Mucosa of descending colon (tissue), 3 donors: ENCODE measurements around the gene VMA21. TPM values are rescaled to one million over a fixed set of nuclear protein-coding genes. Genes with fewer than 3 reads are reported as not detected.

Experiments
- ATAC-seq: fragments of 200-7000 bp; cut with Tn5 transposase; one replicate; pipeline ENCODE4 v1.9.1; 2020; ENCODE audit warnings: mild to moderate bottlenecking, moderate library complexity
- DNase-seq, 3 donors: peaks; one replicate each; pipeline ENCODE4 v3.0.0-alpha.2; 2020
- H3K36me3 ChIP-seq: fragments of 200-600 bp; one replicate; pipeline ENCODE4 v1.8.0; 2021; ENCODE audit warnings: low read depth, mild to moderate bottlenecking
- H3K4me1 ChIP-seq: fragments of 200-600 bp; one replicate; pipeline ENCODE4 v1.8.0; 2021; ENCODE audit warnings: low read depth, mild to moderate bottlenecking
- H3K4me3 ChIP-seq: fragments of 200-600 bp; one replicate; pipeline ENCODE4 v1.8.0; 2021; ENCODE audit warnings: mild to moderate bottlenecking
- H3K9me3 ChIP-seq: fragments of 200-600 bp; one replicate; pipeline ENCODE4 v1.8.0; 2021; ENCODE audit warnings: mild to moderate bottlenecking
- intact Hi-C, 2 donors: fragments of 100-400 bp; cut with DNase I in 1 of 2; cut with micrococcal nuclease in 1 of 2; formaldehyde crosslinking; loops; one replicate each; pipeline versions ENCODE4 v1.11.0 to v1.11.1; 2022; cut with DNase I, micrococcal nuclease
- total RNA-seq, 3 donors: library from RNA; stranded (reverse); fragmentation: NEBNext Ultra II Directional in 2 of 3; extraction: Animal tissue kit (Norgen Biotek cat#: 25700) in 2 of 3; gene quantifications; one replicate each; pipeline versions ENCODE4 v1.2.1 to v1.2.4, GENCODE V29; 2021 to 2023
- TF ChIP-seq, protein P1 (sequence below): fragments of 200-600 bp; IDR thresholded peaks from one replicate; pipeline ENCODE4 v1.8.0; 2022; ENCODE audit warnings: antibody characterized with exemption, mild to moderate bottlenecking
- donor health status: DM: no; HTN: no; CAD: no; lungs with moderate emphysema.
- donor health status: DM: no; HTN: no; CAD: no.
- donor health status: DM: no; HTN: yes; CAD: no.

Gene VMA21
- total RNA-seq, 3 donors from 2014 or later, result 11.9 to 18.9 (median 16.7) TPM

DNA sequence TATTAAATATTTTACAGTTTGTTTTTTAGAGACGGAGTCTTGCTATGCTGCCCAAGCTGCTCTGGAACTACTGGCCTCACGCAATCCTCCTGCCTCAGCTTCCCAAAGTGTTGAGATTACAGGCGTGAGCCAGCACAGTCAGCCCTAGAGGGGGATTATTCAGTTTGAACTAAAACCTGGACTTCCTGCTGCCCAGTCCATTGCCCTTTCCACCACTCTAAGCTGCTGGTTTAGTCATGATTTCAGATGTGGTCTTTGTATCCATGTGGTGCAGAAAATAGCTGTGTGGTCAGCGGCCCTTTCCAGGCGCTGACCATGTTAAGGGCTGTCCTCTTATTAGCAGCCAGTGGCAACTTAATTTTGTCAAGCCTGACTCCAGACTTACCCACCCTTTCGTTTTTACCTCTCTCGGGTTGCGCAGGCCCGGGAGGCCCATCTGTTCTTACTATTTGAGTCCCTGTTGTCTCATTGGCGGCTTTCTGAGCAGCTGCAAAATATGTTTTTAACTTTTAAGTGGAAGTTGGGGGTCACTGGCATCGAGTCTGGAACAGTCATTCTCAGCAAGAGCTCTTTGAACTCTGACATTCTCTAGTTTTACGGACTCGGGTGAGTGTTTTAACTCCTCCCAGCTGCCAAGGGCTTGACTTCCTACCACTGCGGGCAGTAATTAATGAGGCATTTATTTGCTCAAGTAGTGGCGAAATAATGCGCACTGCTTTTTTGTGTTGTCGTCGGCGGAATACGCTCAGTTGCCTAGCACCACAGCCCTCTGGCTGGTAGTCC is 773 bp upstream of the VMA21 start:
- Histone ChIP-seq H3K36me3 (no peaks in the 10 kb centered on the region), H3K4me1 (peaks cover 5% of the 10 kb centered on the region), H3K9me3 (no peaks in the 10 kb centered on the region), H3K4me3 (peak overlapping the region; percentile 36)
- DNase-seq (peak in 2 of 3 donors; percentile 20 to 33), ATAC-seq (peak; percentile 22)
- intact Hi-C loops, result no loop called here
- TF ChIP-seq, protein P1, sequence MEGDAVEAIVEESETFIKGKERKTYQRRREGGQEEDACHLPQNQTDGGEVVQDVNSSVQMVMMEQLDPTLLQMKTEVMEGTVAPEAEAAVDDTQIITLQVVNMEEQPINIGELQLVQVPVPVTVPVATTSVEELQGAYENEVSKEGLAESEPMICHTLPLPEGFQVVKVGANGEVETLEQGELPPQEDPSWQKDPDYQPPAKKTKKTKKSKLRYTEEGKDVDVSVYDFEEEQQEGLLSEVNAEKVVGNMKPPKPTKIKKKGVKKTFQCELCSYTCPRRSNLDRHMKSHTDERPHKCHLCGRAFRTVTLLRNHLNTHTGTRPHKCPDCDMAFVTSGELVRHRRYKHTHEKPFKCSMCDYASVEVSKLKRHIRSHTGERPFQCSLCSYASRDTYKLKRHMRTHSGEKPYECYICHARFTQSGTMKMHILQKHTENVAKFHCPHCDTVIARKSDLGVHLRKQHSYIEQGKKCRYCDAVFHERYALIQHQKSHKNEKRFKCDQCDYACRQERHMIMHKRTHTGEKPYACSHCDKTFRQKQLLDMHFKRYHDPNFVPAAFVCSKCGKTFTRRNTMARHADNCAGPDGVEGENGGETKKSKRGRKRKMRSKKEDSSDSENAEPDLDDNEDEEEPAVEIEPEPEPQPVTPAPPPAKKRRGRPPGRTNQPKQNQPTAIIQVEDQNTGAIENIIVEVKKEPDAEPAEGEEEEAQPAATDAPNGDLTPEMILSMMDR, result no peak

DNA sequence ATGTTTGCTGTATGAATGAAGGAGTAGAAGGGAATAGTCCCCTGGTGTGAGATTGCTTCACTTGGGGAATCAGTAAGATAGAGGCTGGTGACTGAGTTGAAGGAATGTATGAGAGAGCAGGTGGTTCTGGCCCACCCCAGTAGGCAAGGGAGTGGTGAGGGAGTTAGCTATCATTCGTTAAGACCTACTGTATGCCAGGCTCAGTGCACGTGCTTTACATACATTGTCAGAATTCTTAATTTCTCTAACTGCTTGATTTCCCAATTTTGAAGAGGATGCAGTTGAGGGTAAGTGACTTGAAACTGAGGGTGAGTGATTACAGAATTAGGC is 700 bp downstream of the VMA21 start:
- ATAC-seq (peak; percentile 3), DNase-seq (no peak)
- Histone ChIP-seq H3K4me3 (peak overlapping the region; percentile 36), H3K9me3 (no peaks in the 10 kb centered on the region), H3K4me1 (peaks cover 5% of the 10 kb centered on the region), H3K36me3 (no peaks in the 10 kb centered on the region)
- intact Hi-C loops, result no loop called here
- TF ChIP-seq, protein P1, result no peak

DNA sequence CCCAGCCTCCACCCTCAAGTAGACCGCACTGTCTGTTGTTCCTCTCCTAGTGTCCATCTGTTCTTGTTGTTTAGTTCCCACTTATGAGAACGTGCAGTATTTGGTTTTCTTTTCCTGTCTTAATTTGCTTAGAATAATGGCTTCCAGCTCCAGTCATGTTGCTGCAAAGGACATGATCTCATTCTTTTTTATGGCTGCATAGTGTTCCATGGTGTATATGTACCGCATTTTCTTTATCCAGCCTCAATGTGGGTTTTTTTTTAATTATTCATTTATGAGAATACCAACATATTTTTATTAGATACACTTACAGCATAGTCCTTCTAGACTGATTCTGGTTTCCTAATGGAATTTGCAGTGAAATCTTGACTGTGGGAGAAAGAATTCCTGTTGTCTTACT is 1.3 kb downstream of the VMA21 start:
- Histone ChIP-seq H3K4me1 (peaks cover 5% of the 10 kb centered on the region), H3K9me3 (no peaks in the 10 kb centered on the region), H3K36me3 (no peaks in the 10 kb centered on the region), H3K4me3 (no peak overlapping the region)
- intact Hi-C loops, result no loop called here
- ATAC-seq (no peak), DNase-seq (no peak)
- TF ChIP-seq, protein P1, result no peak

DNA sequence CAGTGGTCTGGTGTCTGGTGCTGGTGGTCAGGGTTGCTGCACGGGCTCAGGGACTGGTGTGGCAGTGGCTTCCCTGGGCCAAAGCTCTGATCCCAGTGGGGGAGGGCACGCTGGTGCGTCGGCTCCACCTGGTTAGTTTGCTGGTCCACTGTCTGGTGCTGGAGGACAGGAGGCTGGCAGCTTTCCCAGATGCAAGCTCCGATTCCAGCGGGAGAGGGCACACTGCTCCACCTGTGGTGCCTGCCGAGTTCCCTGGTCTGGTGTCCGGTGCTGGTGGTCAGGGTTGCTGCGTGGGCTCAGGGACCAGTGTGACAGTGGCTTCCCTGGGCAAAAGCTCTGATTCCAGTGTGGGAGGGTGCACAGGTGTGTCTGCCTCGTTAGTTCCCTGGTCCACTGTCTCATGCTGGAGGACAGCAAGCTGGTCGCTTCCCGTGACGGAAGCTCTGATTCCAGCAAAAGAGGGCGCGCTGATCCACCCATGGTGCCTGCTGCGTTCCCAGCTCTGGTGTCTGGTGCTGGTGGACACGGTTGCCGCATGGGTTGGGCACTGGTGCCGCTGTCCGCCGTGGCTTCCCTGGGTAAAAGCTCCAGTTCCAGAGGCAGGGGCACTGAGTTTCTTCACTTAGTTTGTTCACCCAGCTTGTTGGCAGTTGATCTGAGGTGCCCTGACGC is 5.8 kb downstream of the VMA21 start:
- TF ChIP-seq, protein P1, result no peak
- ATAC-seq (no peak), DNase-seq (no peak)

DNA sequence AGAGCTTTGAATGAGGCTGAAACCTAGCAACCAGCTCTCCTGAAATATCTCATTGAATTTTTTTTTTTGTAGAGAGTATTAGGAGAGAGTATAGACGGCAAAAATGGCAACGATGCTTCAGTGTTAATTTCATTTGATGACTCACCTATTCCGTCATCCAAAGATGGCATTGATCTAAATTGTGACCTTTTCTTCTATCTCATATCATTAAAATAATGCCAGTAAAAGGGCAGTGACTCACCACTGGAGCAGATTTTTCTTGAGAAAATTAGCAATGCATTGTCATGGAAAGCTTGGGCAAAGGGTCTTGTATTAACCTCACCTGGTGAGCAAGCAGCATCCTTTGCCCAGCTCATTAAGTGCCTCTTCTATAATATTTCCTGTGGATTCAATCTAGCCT is 19.6 kb downstream of the VMA21 start:
- ATAC-seq (no peak), DNase-seq (no peak)
- no peak overlapping the region for H3K4me3 ChIP-seq
- no peaks in the 10 kb centered on the region for H3K36me3 ChIP-seq
- TF ChIP-seq, protein P1, result no peak
- no peaks in the 10 kb centered on the region for H3K4me1 ChIP-seq
- intact Hi-C loops, result no loop called here
- H3K9me3 ChIP-seq, result no peaks in the 10 kb centered on the region

More for the DNA sequence above, 5.8 kb downstream of the VMA21 start:
- Histone ChIP-seq H3K4me1 (peaks cover 5% of the 10 kb centered on the region), H3K9me3 (no peaks in the 10 kb centered on the region), H3K4me3 (no peak overlapping the region), H3K36me3 (no peaks in the 10 kb centered on the region)
- intact Hi-C loops, result no loop called here
